Endodermal cell (in vitro differentiated cells): ENCODE measurements around the gene ACTR10. TPM values are rescaled to one million over a fixed set of nuclear protein-coding genes. Genes with fewer than 3 reads are reported as not detected.

ENCODE experiments used
- DNase-seq: peaks from one replicate; pipeline ENCODE4 v3.0.0-alpha.2; 2017
- H3K27ac ChIP-seq: 2 replicates; pipeline ENCODE4 v1.5.1; 2013; ENCODE audit warnings: mild to moderate bottlenecking, low read depth, low read length, moderate library complexity
- H3K27me3 ChIP-seq: 2 replicates; pipeline ENCODE4 v1.6.1; 2013; ENCODE audit warnings: mild to moderate bottlenecking, low read length, moderate library complexity; ENCODE audit not compliant: insufficient read depth, control insufficient read depth, poor library complexity, severe bottlenecking
- H3K36me3 ChIP-seq: 2 replicates; pipeline ENCODE4 v1.7.0; 2013; ENCODE audit warnings: mild to moderate bottlenecking, low read length, moderate library complexity; ENCODE audit not compliant: control insufficient read depth, insufficient read depth
- H3K4me1 ChIP-seq: one replicate; pipeline ENCODE4 v1.7.0; 2013; ENCODE audit warnings: low read length; ENCODE audit not compliant: control insufficient read depth, insufficient read depth
- H3K4me3 ChIP-seq: 2 replicates; pipeline ENCODE4 v1.5.1; 2013; ENCODE audit warnings: mild to moderate bottlenecking, low read length, moderate library complexity
- H3K9ac ChIP-seq: 2 replicates; pipeline ENCODE4 v1.6.1; 2013; ENCODE audit warnings: mild to moderate bottlenecking, low read length, moderate library complexity; ENCODE audit not compliant: poor library complexity, severe bottlenecking; ENCODE audit errors: extremely low read depth
- H3K9me3 ChIP-seq: 2 replicates; pipeline ENCODE4 v1.6.1; 2013; ENCODE audit warnings: mild to moderate bottlenecking, low read length, moderate library complexity; ENCODE audit not compliant: control insufficient read depth
- H3K27ac Mint-ChIP-seq: 2 replicates; pipeline ENCODE4 v1.8.0; 2020; ENCODE audit warnings: mixed read lengths
- H3K27me3 Mint-ChIP-seq: 2 replicates; pipeline ENCODE4 v1.8.0; 2021; ENCODE audit warnings: mild to moderate bottlenecking, mixed read lengths; ENCODE audit not compliant: insufficient read depth
- H3K36me3 Mint-ChIP-seq: 2 replicates; pipeline ENCODE4 v1.8.0; 2020; ENCODE audit warnings: low read depth, mixed read lengths
- H3K4me1 Mint-ChIP-seq: 2 replicates; pipeline ENCODE4 v1.8.0; 2020; ENCODE audit warnings: mixed read lengths
- H3K4me3 Mint-ChIP-seq: 2 replicates; pipeline ENCODE4 v1.8.0; 2020; ENCODE audit warnings: mild to moderate bottlenecking, moderate library complexity, mixed read lengths
- H3K9me3 Mint-ChIP-seq: 2 replicates; pipeline ENCODE4 v1.8.0; 2020; ENCODE audit warnings: mild to moderate bottlenecking, mixed read lengths
- CTCF ChIP-seq: fragments of 200-600 bp; sonication (generic); conservative IDR thresholded peaks from 2 replicates; pipeline ENCODE4 v1.5.0; 2021; ENCODE audit warnings: antibody characterized with exemption, mild to moderate bottlenecking
- WGBS, 2 experiments: methylation state at CpG; one replicate each; pipeline versions ENCODE4 v1.1.5 to v1.1.7; 2013; ENCODE audit warnings: missing lambda C conversion rate in 2 of 2, mixed read lengths in 1 of 2; ENCODE audit not compliant: insufficient coverage in 1 of 2, insufficient read length in 1 of 2; 5-methylcytosine and 5-hydroxymethylcytosine counted together
- total RNA-seq, 2 donors: library from RNA; stranded (reverse); fragmentation: NEBNext Ultra II Directional in 1 of 2; extraction: Animal tissue kit (Norgen Biotek cat#: 25700) in 1 of 2; gene quantifications; 2 replicates in 1 of 2; 3 replicates in 1 of 2; pipeline ENCODE4 v1.2.1, GENCODE V29; 2021

ACTR10 gene
- total RNA-seq, 2 donors from 2014 or later: 53.2 to 53.8 TPM

GRCh38 chr14:58191763-58192601 lies 8.0 kb upstream of the ACTR10 start:
- no peaks in the 10 kb centered on the region for H3K9me3 ChIP-seq
- Mint-ChIP-seq H3K9me3 (no peaks in the 10 kb centered on the region), H3K36me3 (no peaks in the 10 kb centered on the region), H3K27ac (no peak overlapping the region), H3K4me3 (no peak overlapping the region), H3K4me1 (peaks cover 7% of the 10 kb centered on the region), H3K27me3 (peaks cover 6% of the 10 kb centered on the region)
- DNase-seq: no peak
- no peaks in the 10 kb centered on the region for H3K4me1 ChIP-seq
- H3K36me3 ChIP-seq: no peaks in the 10 kb centered on the region
- no peak overlapping the region for H3K27ac ChIP-seq
- WGBS, 2 experiments: 78 to 85% methylated on average over 3 of the region's 3 CpGs
- no peak for TF ChIP-seq CTCF
- H3K27me3 ChIP-seq: peaks cover 6% of the 10 kb centered on the region
- H3K4me3 ChIP-seq: no peak overlapping the region
- no peak overlapping the region for H3K9ac ChIP-seq

GRCh38 chr14:58193542-58193941 lies 6.4 kb upstream of the ACTR10 start:
- Histone ChIP-seq H3K27ac (no peak overlapping the region), H3K36me3 (no peaks in the 10 kb centered on the region), H3K27me3 (peaks cover 6% of the 10 kb centered on the region), H3K4me3 (no peak overlapping the region), H3K9ac (no peak overlapping the region), H3K4me1 (no peaks in the 10 kb centered on the region), H3K9me3 (no peaks in the 10 kb centered on the region)
- no peak for TF ChIP-seq CTCF
- WGBS, 2 experiments: 89 to 90% methylated on average over 1 to 2 of the region's 2 CpGs
- no peaks in the 10 kb centered on the region for H3K36me3 Mint-ChIP-seq
- no peak for DNase-seq
- H3K27me3 Mint-ChIP-seq: peaks cover 6% of the 10 kb centered on the region
- no peak overlapping the region for H3K27ac Mint-ChIP-seq
- no peak overlapping the region for H3K4me3 Mint-ChIP-seq
- H3K4me1 Mint-ChIP-seq: peaks cover 7% of the 10 kb centered on the region
- H3K9me3 Mint-ChIP-seq: no peaks in the 10 kb centered on the region

GRCh38 chr14:58196198-58196597 lies 3.8 kb upstream of the ACTR10 start:
- Histone ChIP-seq H3K9me3 (no peaks in the 10 kb centered on the region), H3K4me3 (no peak overlapping the region), H3K9ac (no peak overlapping the region), H3K4me1 (no peaks in the 10 kb centered on the region), H3K27ac (no peak overlapping the region), H3K27me3 (peaks cover 6% of the 10 kb centered on the region), H3K36me3 (no peaks in the 10 kb centered on the region)
- 75 to 100% methylated on average over 1 of the region's 1 CpG for WGBS, 2 experiments
- Mint-ChIP-seq H3K36me3 (no peaks in the 10 kb centered on the region), H3K27ac (no peak overlapping the region), H3K4me3 (no peak overlapping the region), H3K27me3 (peaks cover 6% of the 10 kb centered on the region), H3K4me1 (peaks cover 11% of the 10 kb centered on the region), H3K9me3 (no peaks in the 10 kb centered on the region)
- DNase-seq: no peak
- TF ChIP-seq CTCF: no peak
